CD4-positive, alpha-beta memory T cell (primary cell): Measurements from ENCODE around the gene APAF1. TPM values are rescaled to one million over a fixed set of nuclear protein-coding genes. Genes with fewer than 3 reads are reported as not detected.

Experiments used
- CTCF ChIA-PET: fragments of 350-600 bp; sonication (Branson Sonifier 250); formaldehyde crosslinking; loops from one replicate; lab custom pipeline; 2021; ENCODE audit warnings: inconsistent platforms; ENCODE audit not compliant: partially characterized antibody; lab: Charles Lee
- POLR2A ChIA-PET: fragments of 350-600 bp; sonication (Branson Sonifier 250); formaldehyde crosslinking; loops from one replicate; lab custom pipeline; 2021; ENCODE audit not compliant: partially characterized antibody; lab: Charles Lee
- DNase-seq, 5 donors: peaks; one replicate each; pipeline versions ENCODE4 v3.0.0 to v3.0.0-alpha.2; 2020 to 2022; ENCODE audit warnings: mixed read lengths in 1 of 5
- H3K27ac ChIP-seq: one replicate; pipeline ENCODE4 v1.7.0; 2013; ENCODE audit warnings: low read depth, low read length
- H3K27me3 ChIP-seq: 2 replicates; pipeline ENCODE4 v1.7.0; 2013; ENCODE audit warnings: mild to moderate bottlenecking, low read length, moderate library complexity; ENCODE audit not compliant: insufficient read depth
- H3K36me3 ChIP-seq: 2 replicates; pipeline ENCODE4 v1.7.0; 2013; ENCODE audit warnings: mild to moderate bottlenecking, low read length, moderate library complexity; ENCODE audit not compliant: insufficient read depth
- H3K4me1 ChIP-seq: 2 replicates; pipeline ENCODE4 v1.7.0; 2013; ENCODE audit warnings: mild to moderate bottlenecking, low read length, moderate library complexity; ENCODE audit not compliant: insufficient read depth
- H3K4me3 ChIP-seq, 2 donors: one replicate each; pipeline ENCODE4 v1.7.0; 2013; ENCODE audit warnings: low read length in 2 of 2, mild to moderate bottlenecking in 1 of 2
- H3K9me3 ChIP-seq, 2 donors: one replicate each; pipeline ENCODE4 v1.7.0; 2013; ENCODE audit warnings: low read length in 2 of 2, control low read depth in 1 of 2; ENCODE audit not compliant: control insufficient read depth in 1 of 2
- H3K27ac Mint-ChIP-seq, 7 donors: one replicate each; pipeline ENCODE4 v1.8.0; 2020 to 2021; ENCODE audit warnings: mixed read lengths in 7 of 7, mild to moderate bottlenecking in 6 of 7, inconsistent platforms in 3 of 7, moderate library complexity in 3 of 7
- H3K27me3 Mint-ChIP-seq, 2 donors: one replicate each; pipeline ENCODE4 v1.8.0; 2020 to 2021; ENCODE audit warnings: mixed read lengths in 2 of 2
- H3K36me3 Mint-ChIP-seq, 2 donors: one replicate each; pipeline ENCODE4 v1.8.0; 2020 to 2021; ENCODE audit warnings: mixed read lengths in 2 of 2, inconsistent platforms in 1 of 2, mild to moderate bottlenecking in 1 of 2
- H3K4me1 Mint-ChIP-seq, 4 donors: one replicate each; pipeline ENCODE4 v1.8.0; 2020 to 2021; ENCODE audit warnings: mixed read lengths in 4 of 4, mild to moderate bottlenecking in 1 of 4
- H3K4me3 Mint-ChIP-seq, 8 donors: one replicate each; pipeline ENCODE4 v1.8.0; 2020 to 2021; ENCODE audit warnings: mixed read lengths in 8 of 8, mild to moderate bottlenecking in 7 of 8, moderate library complexity in 6 of 8, inconsistent platforms in 3 of 8
- H3K9me3 Mint-ChIP-seq, 8 donors: one replicate each; pipeline ENCODE4 v1.8.0; 2020 to 2021; ENCODE audit warnings: mixed read lengths in 8 of 8, mild to moderate bottlenecking in 5 of 8, inconsistent platforms in 3 of 8, moderate library complexity in 1 of 8
- intact Hi-C: fragments of 100-400 bp; cut with micrococcal nuclease; formaldehyde crosslinking; loops from one replicate; pipeline ENCODE4 v1.15.1; 2023
- polyA plus RNA-seq, 2 donors: library from polyadenylated mRNA; unstranded; fragments of 300-500 nt; fragmentation: Illumina TruSeq; gene quantifications; one replicate each; pipeline ENCODE4 v1.2.3, GENCODE V29; 2021
- total RNA-seq, 2 experiments: library from RNA; stranded (reverse); gene quantifications; one replicate each; pipeline ENCODE4 v1.2.3, GENCODE V29; 2021

Gene APAF1
- total and polyA plus RNA-seq, 4 experiments from 2014 or later, result 5.3 to 32.2 (median 20.1) TPM

DNA sequence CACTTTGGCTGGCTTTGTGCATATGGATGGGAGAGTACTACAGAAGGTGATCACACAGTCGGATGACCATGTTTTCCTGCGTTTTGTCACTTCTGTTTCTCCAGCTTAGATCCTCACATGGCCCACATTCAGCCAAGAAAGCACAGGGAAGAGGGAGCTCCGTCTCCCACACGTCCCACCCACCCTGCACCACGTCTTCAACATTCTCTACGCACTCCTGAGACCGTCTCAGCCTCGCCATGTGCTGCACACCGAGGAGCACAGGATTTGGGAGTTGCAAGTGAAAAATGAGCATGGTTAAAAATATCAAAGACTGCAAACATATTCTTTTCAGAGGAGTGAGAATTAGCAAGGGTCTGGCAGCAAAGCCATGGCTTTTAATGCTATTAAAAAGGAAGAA, 122.2 kb downstream of the APAF1 start:
- peaks cover 0 to 3% (median 0%) of the 10 kb centered on the region in 8 donors for H3K9me3 Mint-ChIP-seq
- H3K4me1 Mint-ChIP-seq, result no peaks in the 10 kb centered on the region
- no peaks in the 10 kb centered on the region for H3K4me1 ChIP-seq
- H3K27ac ChIP-seq, result no peak overlapping the region
- CTCF ChIA-PET, result no interaction called here
- POLR2A ChIA-PET, result no interaction called here
- DNase-seq, result no peak
- no peak overlapping the region for H3K27ac Mint-ChIP-seq
- no peaks in the 10 kb centered on the region for H3K36me3 ChIP-seq
- H3K36me3 Mint-ChIP-seq, result no peaks in the 10 kb centered on the region
- H3K4me3 ChIP-seq, result no peak overlapping the region
- no peaks in the 10 kb centered on the region for H3K27me3 ChIP-seq
- H3K27me3 Mint-ChIP-seq, result peaks cover 0 to 7% of the 10 kb centered on the region in 2 donors
- H3K4me3 Mint-ChIP-seq, result no peak overlapping the region
- intact Hi-C loops, result no loop called here
- H3K9me3 ChIP-seq, result no peaks in the 10 kb centered on the region

DNA sequence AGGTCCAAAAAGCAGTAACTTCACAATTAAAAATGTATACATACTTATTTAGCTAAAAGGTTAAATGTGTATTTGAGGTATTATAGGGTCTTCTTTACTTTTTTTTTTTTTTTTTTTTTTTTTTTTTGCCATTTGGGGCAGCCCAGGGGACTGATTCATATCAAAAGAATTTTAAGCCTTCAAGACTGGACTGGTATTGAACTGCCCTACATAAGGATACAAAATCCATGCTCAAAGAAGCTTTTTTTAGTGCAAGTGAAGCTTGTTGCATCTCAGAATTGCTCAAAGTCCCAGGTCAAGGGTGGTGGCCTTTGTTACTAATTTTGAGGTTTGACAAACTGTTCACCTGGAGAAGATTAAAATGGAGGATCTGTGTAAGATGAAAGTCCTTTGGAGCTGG, 124.0 kb downstream of the APAF1 start:
- POLR2A ChIA-PET, result no interaction called here

DNA sequence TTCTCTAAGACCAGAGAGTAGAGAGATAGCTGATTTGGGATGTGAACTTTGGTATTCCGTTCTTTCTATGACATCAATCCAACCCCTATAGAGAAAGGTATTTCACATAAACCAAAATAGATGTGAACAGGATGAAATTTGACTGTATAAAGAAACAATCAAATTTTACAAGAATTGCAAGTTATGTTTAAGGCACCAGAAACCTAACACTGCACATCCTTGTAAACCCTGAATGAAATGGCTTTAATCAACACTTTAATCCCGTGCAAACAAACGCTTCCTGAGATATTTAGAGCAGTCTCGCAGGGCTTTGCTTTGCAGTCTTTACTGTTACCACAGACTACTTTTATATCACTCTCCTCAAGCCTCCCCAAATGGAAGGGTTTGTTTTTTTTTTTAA, 125.1 kb downstream of the APAF1 start:
- H3K27me3 ChIP-seq, result no peaks in the 10 kb centered on the region
- H3K36me3 Mint-ChIP-seq, result no peaks in the 10 kb centered on the region
- CTCF ChIA-PET, result interaction anchor here (1.3 kb wide), 1 partner anchor 45 kb away, joined by 3 read pairs; no protein-coding TSS in a partner anchor
- no peak overlapping the region for H3K4me3 ChIP-seq
- H3K9me3 ChIP-seq, result no peaks in the 10 kb centered on the region
- DNase-seq, result no peak
- intact Hi-C loops, result no loop called here
- no peak overlapping the region for H3K4me3 Mint-ChIP-seq
- H3K27ac Mint-ChIP-seq, result no peak overlapping the region
- no peak overlapping the region for H3K27ac ChIP-seq
- H3K36me3 ChIP-seq, result no peaks in the 10 kb centered on the region
- H3K4me1 ChIP-seq, result no peaks in the 10 kb centered on the region
- H3K4me1 Mint-ChIP-seq, result no peaks in the 10 kb centered on the region
- POLR2A ChIA-PET, result no interaction called here
- peaks cover 0 to 3% (median 0%) of the 10 kb centered on the region in 8 donors for H3K9me3 Mint-ChIP-seq
- H3K27me3 Mint-ChIP-seq, result peaks cover 0 to 4% of the 10 kb centered on the region in 2 donors

More for the DNA sequence above, 124.0 kb downstream of the APAF1 start:
- Mint-ChIP-seq H3K36me3 (no peaks in the 10 kb centered on the region), H3K27ac (no peak overlapping the region), H3K4me1 (no peaks in the 10 kb centered on the region), H3K27me3 (peaks cover 0 to 5% of the 10 kb centered on the region in 2 donors), H3K9me3 (peaks cover 0 to 3% (median 0%) of the 10 kb centered on the region in 8 donors), H3K4me3 (no peak overlapping the region)
- intact Hi-C loops, result no loop called here
- no peak overlapping the region for H3K4me3 ChIP-seq
- H3K27me3 ChIP-seq, result no peaks in the 10 kb centered on the region
- no peaks in the 10 kb centered on the region for H3K4me1 ChIP-seq
- H3K9me3 ChIP-seq, result no peaks in the 10 kb centered on the region
- DNase-seq, result no peak
- H3K36me3 ChIP-seq, result no peaks in the 10 kb centered on the region
- CTCF ChIA-PET, result no interaction called here
- H3K27ac ChIP-seq, result no peak overlapping the region

DNA sequence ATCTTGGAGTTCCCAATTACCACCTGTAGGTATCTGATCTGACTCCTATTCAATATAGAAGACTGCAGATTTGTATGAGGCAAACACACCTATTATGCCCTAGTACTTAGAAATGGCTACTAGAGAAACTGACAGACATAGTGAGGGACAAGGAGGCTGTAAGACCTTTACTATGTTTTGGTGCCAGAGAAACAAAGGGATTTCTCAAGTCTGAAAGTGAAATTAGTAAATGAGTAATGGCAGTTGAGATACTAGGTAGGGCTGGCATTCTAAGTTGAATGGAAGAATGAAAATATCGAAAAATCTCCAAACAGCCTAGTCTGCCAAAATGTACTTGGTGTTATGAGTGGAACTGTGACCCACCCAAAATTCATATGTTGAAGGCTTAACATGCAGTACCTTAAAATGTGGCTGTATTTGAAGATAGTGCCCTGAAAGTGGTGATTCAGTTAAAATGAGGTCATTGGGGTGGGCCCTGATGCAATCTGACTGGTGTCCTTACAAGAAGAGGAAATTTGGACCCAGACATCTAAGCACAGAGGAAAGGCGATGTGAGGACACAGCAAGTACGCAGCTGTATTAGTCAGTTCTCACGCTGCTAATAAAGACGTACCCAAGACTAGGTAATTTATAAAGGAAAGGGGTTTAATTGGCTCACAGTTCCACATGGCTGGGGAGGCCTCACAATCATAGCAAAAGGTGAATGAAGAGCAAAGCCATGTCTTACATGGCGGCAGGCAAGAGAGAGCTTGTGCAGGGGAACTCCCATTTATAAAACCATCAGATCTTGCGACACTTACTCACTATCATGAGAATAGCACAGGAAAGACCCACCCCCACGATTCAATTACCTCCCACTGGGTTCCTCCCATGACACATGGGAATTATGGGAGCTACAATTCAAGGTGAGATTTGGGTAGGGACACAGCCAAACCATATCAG, 127.0 kb downstream of the APAF1 start:
- Histone ChIP-seq H3K36me3 (no peaks in the 10 kb centered on the region), H3K9me3 (no peaks in the 10 kb centered on the region), H3K27me3 (no peaks in the 10 kb centered on the region), H3K27ac (no peak overlapping the region), H3K4me1 (no peaks in the 10 kb centered on the region), H3K4me3 (no peak overlapping the region)
- no peak overlapping the region for H3K27ac Mint-ChIP-seq
- no peaks in the 10 kb centered on the region for H3K36me3 Mint-ChIP-seq
- peaks cover 0 to 4% of the 10 kb centered on the region in 2 donors for H3K27me3 Mint-ChIP-seq
- no peak overlapping the region for H3K4me3 Mint-ChIP-seq
- H3K4me1 Mint-ChIP-seq, result no peaks in the 10 kb centered on the region
- DNase-seq, result no peak
- peaks cover 0 to 3% (median 0%) of the 10 kb centered on the region in 8 donors for H3K9me3 Mint-ChIP-seq
- intact Hi-C loops, result no loop called here
- CTCF ChIA-PET, result interaction anchor here (1.3 kb wide), 1 partner anchor 43 kb away, joined by 3 read pairs; no protein-coding TSS in a partner anchor
- POLR2A ChIA-PET, result no interaction called here

DNA sequence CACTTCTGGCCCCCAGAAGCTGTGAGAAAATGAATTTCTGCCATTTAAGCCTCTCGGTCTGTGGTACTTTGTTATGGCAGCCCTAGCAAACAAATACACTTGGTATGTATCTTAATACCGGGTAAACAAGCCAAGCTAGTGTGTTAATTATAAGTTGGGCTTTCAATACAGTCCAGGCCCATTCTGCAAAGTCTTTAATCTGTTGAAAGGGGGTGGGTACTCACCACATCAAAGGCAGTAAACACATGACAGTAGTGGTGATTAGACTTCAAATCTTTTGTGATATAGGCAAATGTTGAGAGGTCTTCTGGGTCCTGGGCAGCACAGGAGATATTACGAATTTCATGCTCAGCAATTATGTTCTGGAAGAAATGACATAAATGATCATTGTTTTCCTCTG, 127.7 kb downstream of the APAF1 start:
- Histone ChIP-seq H3K4me1 (no peaks in the 10 kb centered on the region), H3K27me3 (no peaks in the 10 kb centered on the region), H3K36me3 (no peaks in the 10 kb centered on the region), H3K4me3 (no peak overlapping the region), H3K27ac (no peak overlapping the region), H3K9me3 (no peaks in the 10 kb centered on the region)
- Mint-ChIP-seq H3K4me1 (no peaks in the 10 kb centered on the region), H3K27ac (no peak overlapping the region), H3K9me3 (peaks cover 0 to 3% (median 0%) of the 10 kb centered on the region in 8 donors), H3K4me3 (no peak overlapping the region), H3K27me3 (peaks cover 0 to 1% of the 10 kb centered on the region in 2 donors), H3K36me3 (no peaks in the 10 kb centered on the region)
- POLR2A ChIA-PET, result no interaction called here
- no peak for DNase-seq
- intact Hi-C loops, result no loop called here
- CTCF ChIA-PET, result no interaction called here

DNA sequence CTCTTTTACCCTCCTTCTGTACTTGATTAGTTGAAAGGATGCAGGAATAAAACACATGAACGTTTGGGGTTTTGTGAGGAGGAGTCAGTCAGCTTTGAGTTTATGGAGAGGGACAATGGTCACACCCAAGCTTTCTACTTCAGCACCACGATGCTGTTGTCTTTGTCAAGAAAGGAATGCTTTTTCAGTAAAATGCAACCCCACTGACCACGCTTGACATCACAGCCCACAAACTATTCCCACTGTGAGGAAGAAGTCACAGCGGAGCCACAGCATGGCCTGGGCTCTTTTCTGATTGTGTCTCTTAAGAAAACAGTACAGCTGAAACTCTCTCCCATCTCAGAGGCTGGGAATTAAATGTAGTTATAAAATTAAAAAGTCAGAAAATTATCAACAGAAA, 135.2 kb downstream of the APAF1 start:
- Histone ChIP-seq H3K27me3 (no peaks in the 10 kb centered on the region), H3K4me1 (no peaks in the 10 kb centered on the region), H3K9me3 (no peaks in the 10 kb centered on the region), H3K36me3 (no peaks in the 10 kb centered on the region), H3K27ac (no peak overlapping the region), H3K4me3 (no peak overlapping the region)
- peaks cover 0 to 1% (median 0%) of the 10 kb centered on the region in 8 donors for H3K9me3 Mint-ChIP-seq
- POLR2A ChIA-PET, result no interaction called here
- intact Hi-C loops, result no loop called here
- peaks cover 4 to 20% of the 10 kb centered on the region in 2 donors for H3K27me3 Mint-ChIP-seq
- H3K4me3 Mint-ChIP-seq, result no peak overlapping the region
- no peak for DNase-seq
- H3K4me1 Mint-ChIP-seq, result no peaks in the 10 kb centered on the region
- H3K36me3 Mint-ChIP-seq, result no peaks in the 10 kb centered on the region
- CTCF ChIA-PET, result no interaction called here
- H3K27ac Mint-ChIP-seq, result no peak overlapping the region

DNA sequence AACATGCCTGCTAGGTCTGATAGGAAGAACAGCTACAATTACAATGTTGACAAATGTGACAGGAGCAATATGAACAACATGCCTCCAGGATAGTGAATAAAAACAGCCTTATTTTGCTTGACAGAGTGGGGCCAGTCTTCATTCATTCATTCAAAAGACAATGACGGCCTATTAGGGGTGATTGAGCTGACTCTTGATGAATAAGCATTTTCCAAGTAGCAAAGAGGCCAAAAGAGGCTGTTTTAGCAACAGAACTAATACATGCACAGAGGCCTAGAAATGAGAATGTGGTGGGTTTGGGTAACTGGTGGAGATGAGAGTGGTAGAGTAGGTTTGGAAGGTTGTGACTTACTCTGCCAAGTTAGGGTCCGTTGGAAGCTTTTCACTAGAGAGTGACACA, 138.3 kb downstream of the APAF1 start:
- H3K4me1 Mint-ChIP-seq, result no peaks in the 10 kb centered on the region
- Histone ChIP-seq H3K4me3 (no peak overlapping the region), H3K27ac (no peak overlapping the region), H3K27me3 (no peaks in the 10 kb centered on the region), H3K4me1 (no peaks in the 10 kb centered on the region), H3K36me3 (no peaks in the 10 kb centered on the region), H3K9me3 (no peaks in the 10 kb centered on the region)
- H3K4me3 Mint-ChIP-seq, result no peak overlapping the region
- no peaks in the 10 kb centered on the region for H3K36me3 Mint-ChIP-seq
- no peak for DNase-seq
- peaks cover 0 to 1% (median 0%) of the 10 kb centered on the region in 8 donors for H3K9me3 Mint-ChIP-seq
- ChIA-PET CTCF (no interaction called here), POLR2A (no interaction called here)
- no peak overlapping the region for H3K27ac Mint-ChIP-seq
- H3K27me3 Mint-ChIP-seq, result peaks cover 3 to 26% of the 10 kb centered on the region in 2 donors
- intact Hi-C loops, result no loop called here
